ENCODE results near the gene PTPRJ. TPM values are rescaled to one million over a fixed set of nuclear protein-coding genes. Genes with fewer than 3 reads are reported as not detected.
A peak's percentile ranks its signal among the peaks of the same experiment; 100 is the strongest.

Gene PTPRJ
- total and polyA plus RNA-seq, 2 donors (not counting 1 experiment from before 2014, with no cell fraction given): 5.3 to 5.8 TPM

- H2AFZ ChIP-seq (ENCODE audit: low read length): no peak overlapping the region
- H3K36me3 ChIP-seq (ENCODE audit: control insufficient read depth, insufficient read depth, low read length): no peaks in the 10 kb centered on the region
- no peaks in the 10 kb centered on the region for H4K20me1 ChIP-seq (ENCODE audit: control insufficient read depth, extremely low read depth, insufficient read depth, low read length)
- no peak overlapping the region for H3K4me3 ChIP-seq (replicated peaks in 1 of 4; ENCODE audit: control extremely low read depth in 1 of 4, insufficient read depth in 1 of 4, low read depth in 3 of 4, low read length in 4 of 4)
- no peaks in the 10 kb centered on the region for H3K79me2 ChIP-seq (ENCODE audit: control insufficient read depth, insufficient read depth, low read length)
- H3K4me1 ChIP-seq (ENCODE audit: control insufficient read depth, extremely low read depth, insufficient read depth, low read length): peaks cover 7% of the 10 kb centered on the region
- H3K9ac ChIP-seq (ENCODE audit: insufficient read depth, low read length): no peak overlapping the region
- H3K27me3 ChIP-seq (ENCODE audit: control insufficient read depth, insufficient read depth, low read length): no peaks in the 10 kb centered on the region
- H3K27ac ChIP-seq (ENCODE audit: insufficient read depth, low read length): no peak overlapping the region
- no peaks in the 10 kb centered on the region for H3K9me3 ChIP-seq (ENCODE audit: control insufficient read depth, insufficient read depth, low read depth, low read length)
- H3K4me2 ChIP-seq (ENCODE audit: extremely low read depth, insufficient read depth, low read length): no peak overlapping the region
- no peak for DNase-seq (ENCODE audit: low read depth in 2 of 2)
- no peak for TF ChIP-seq EZH2 (IDR thresholded peaks at IDR 0.05; ENCODE audit: low read length, missing control alignments)
- no peak for TF ChIP-seq CTCF (conservative IDR thresholded peaks at IDR 0.05 in 1 of 2, IDR thresholded peaks at IDR 0.05 in 1 of 2; ENCODE audit: low read depth in 1 of 2, low read length in 2 of 2)
Observed at GRCh38 chr11:47943721-47944586, 36.4 kb upstream of the PTPRJ start.

- no peak overlapping the region for H3K4me2 ChIP-seq (ENCODE audit: extremely low read depth, insufficient read depth, low read length)
- no peaks in the 10 kb centered on the region for H3K9me3 ChIP-seq (ENCODE audit: control insufficient read depth, insufficient read depth, low read depth, low read length)
- H3K36me3 ChIP-seq (ENCODE audit: control insufficient read depth, insufficient read depth, low read length): no peaks in the 10 kb centered on the region
- H3K4me3 ChIP-seq (replicated peaks in 1 of 4; ENCODE audit: control extremely low read depth in 1 of 4, insufficient read depth in 1 of 4, low read depth in 3 of 4, low read length in 4 of 4): no peak overlapping the region
- no peaks in the 10 kb centered on the region for H4K20me1 ChIP-seq (ENCODE audit: control insufficient read depth, extremely low read depth, insufficient read depth, low read length)
- H3K9ac ChIP-seq (ENCODE audit: insufficient read depth, low read length): no peak overlapping the region
- H3K79me2 ChIP-seq (ENCODE audit: control insufficient read depth, insufficient read depth, low read length): no peaks in the 10 kb centered on the region
- DNase-seq (ENCODE audit: low read depth in 2 of 2): peak in 1 of 2 donors; percentile 50
- no peaks in the 10 kb centered on the region for H3K27me3 ChIP-seq (ENCODE audit: control insufficient read depth, insufficient read depth, low read length)
- H3K4me1 ChIP-seq (ENCODE audit: control insufficient read depth, extremely low read depth, insufficient read depth, low read length): peaks cover 5% of the 10 kb centered on the region
- no peak overlapping the region for H2AFZ ChIP-seq (ENCODE audit: low read length)
- no peak for TF ChIP-seq CTCF (conservative IDR thresholded peaks at IDR 0.05 in 1 of 2, IDR thresholded peaks at IDR 0.05 in 1 of 2; ENCODE audit: low read depth in 1 of 2, low read length in 2 of 2)
- no peak for TF ChIP-seq EZH2 (IDR thresholded peaks at IDR 0.05; ENCODE audit: low read length, missing control alignments)
- no peak overlapping the region for H3K27ac ChIP-seq (ENCODE audit: insufficient read depth, low read length)
Observed at GRCh38 chr11:47944632-47945031, 35.7 kb upstream of the PTPRJ start.

DNA sequence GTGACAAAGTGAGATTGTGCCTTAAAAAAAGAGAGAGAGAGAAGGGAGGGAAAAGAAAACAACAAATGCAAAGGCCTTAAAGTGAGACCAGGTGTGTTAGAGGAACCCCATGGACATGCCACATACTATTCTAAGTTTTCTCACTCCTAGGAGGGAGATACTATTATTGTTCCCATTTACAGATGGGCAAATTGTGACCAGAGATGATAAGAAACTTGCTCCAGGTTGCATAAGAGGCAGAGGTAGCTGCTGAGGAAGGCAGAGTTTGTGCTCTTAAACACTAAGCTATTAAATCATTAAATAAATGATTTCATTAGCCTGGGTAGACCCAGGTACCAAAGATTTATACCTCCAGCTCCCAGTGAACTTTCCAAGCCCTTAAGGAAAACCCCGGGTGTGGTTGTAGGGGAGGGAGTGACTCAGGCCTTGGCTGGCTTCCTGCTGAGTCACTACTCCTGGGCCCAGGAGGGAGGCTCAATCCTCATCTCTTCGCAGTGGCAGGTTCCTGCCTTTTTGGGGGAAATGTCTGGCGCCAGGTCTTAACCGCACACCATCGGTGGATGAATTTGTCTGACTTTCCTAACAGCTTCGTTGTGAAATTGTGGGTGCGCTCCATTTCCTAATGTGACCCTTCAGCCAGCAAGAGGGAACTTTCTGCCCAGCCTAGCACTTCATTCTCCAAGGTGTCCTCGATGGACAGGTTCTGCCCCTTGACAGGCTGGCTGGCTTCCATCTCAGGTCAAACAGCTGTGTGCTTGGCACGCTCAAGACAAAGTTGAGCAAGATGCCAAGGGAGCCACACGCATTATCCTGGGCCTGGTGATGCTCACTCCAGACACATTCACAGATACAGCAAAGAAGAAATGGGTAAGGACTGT lies 33.4 kb upstream of the PTPRJ start:
- Histone ChIP-seq H3K79me2 (ENCODE audit: control insufficient read depth, insufficient read depth, low read length) (no peaks in the 10 kb centered on the region), H2AFZ (ENCODE audit: low read length) (no peak overlapping the region), H3K36me3 (ENCODE audit: control insufficient read depth, insufficient read depth, low read length) (no peaks in the 10 kb centered on the region), H3K4me1 (ENCODE audit: control insufficient read depth, extremely low read depth, insufficient read depth, low read length) (peaks cover 5% of the 10 kb centered on the region), H3K9me3 (ENCODE audit: control insufficient read depth, insufficient read depth, low read depth, low read length) (no peaks in the 10 kb centered on the region), H3K27ac (ENCODE audit: insufficient read depth, low read length) (peak overlapping the region; percentile 63), H4K20me1 (ENCODE audit: control insufficient read depth, extremely low read depth, insufficient read depth, low read length) (no peaks in the 10 kb centered on the region), H3K27me3 (ENCODE audit: control insufficient read depth, insufficient read depth, low read length) (no peaks in the 10 kb centered on the region), H3K9ac (ENCODE audit: insufficient read depth, low read length) (no peak overlapping the region), H3K4me2 (ENCODE audit: extremely low read depth, insufficient read depth, low read length) (peak overlapping the region; percentile 45), H3K4me3 (replicated peaks in 1 of 4; ENCODE audit: control extremely low read depth in 1 of 4, insufficient read depth in 1 of 4, low read depth in 3 of 4, low read length in 4 of 4) (no peak overlapping the region)
- DNase-seq (ENCODE audit: low read depth in 2 of 2): peak; percentile 93 to 98
- TF ChIP-seq EZH2 (IDR thresholded peaks at IDR 0.05; ENCODE audit: low read length, missing control alignments) (no peak), CTCF (conservative IDR thresholded peaks at IDR 0.05 in 1 of 2, IDR thresholded peaks at IDR 0.05 in 1 of 2; ENCODE audit: low read depth in 1 of 2, low read length in 2 of 2) (no peak)
